Adrenal gland (tissue), 12 donors: Measurements from ENCODE around the gene ADAMTS20. TPM values are rescaled to one million over a fixed set of nuclear protein-coding genes. Genes with fewer than 3 reads are reported as not detected.

Experiments
- DNase-seq, 7 donors: peaks; one replicate each; pipeline ENCODE4 v3.0.0-alpha.2; 2019 to 2020
- H3K27ac ChIP-seq, 5 donors: fragments of 200-600 bp; sonication (generic) in 4 of 5; 1 replicate in 3 of 5; 2 replicates in 2 of 5; pipeline versions ENCODE4 v1.5.1 to v1.8.0; 2016 to 2020; ENCODE audit warnings: mild to moderate bottlenecking in 1 of 5
- H3K27me3 ChIP-seq: fragments of 200-600 bp; 2 replicates; pipeline ENCODE4 v1.8.0; 2021
- H3K36me3 ChIP-seq, 2 donors: fragments of 200-600 bp; replicated peaks in 1 of 2; 1 replicate in 1 of 2; 2 replicates in 1 of 2; pipeline versions ENCODE4 v1.5.1 to v1.8.0; 2018 to 2022
- H3K4me1 ChIP-seq, 2 donors: fragments of 200-600 bp; replicated peaks in 1 of 2; 1 replicate in 1 of 2; 2 replicates in 1 of 2; pipeline versions ENCODE4 v1.5.1 to v1.8.0; 2018 to 2021
- H3K4me3 ChIP-seq, 4 donors: fragments of 200-600 bp; sonication (generic) in 3 of 4; one replicate each; pipeline ENCODE4 v1.5.1; 2016 to 2018
- H3K9me3 ChIP-seq, 3 donors: fragments of 200-600 bp; sonication (generic) in 1 of 3; replicated peaks in 1 of 3; 1 replicate in 2 of 3; 2 replicates in 1 of 3; pipeline versions ENCODE4 v1.5.1 to v1.8.0; 2016 to 2021
- CTCF ChIP-seq, 6 experiments: fragments of 450-650 bp in 4 of 6; fragments of 200-600 bp in 2 of 6; sonication (generic) in 1 of 6; IDR thresholded peaks; 1 replicate in 5 of 6; 2 replicates in 1 of 6; pipeline versions ENCODE4 v1.5.1 to v1.8.0; 2016 to 2021; ENCODE audit warnings: antibody characterized with exemption in 6 of 6, mild to moderate bottlenecking in 2 of 6, moderate library complexity in 1 of 6
- POLR2A ChIP-seq, 2 donors: fragments of 450-650 bp; IDR thresholded peaks; one replicate each; pipeline ENCODE4 v1.6.1; 2017; ENCODE audit warnings: antibody characterized with exemption in 2 of 2, mild to moderate bottlenecking in 2 of 2, moderate library complexity in 1 of 2
- WGBS, 4 donors: extraction: QIAGEN DNeasy Blood & Tissue Kit in 2 of 4; methylation state at CpG; one replicate each; pipeline versions ENCODE4 v1.1.5 to v1.1.7; 2013 to 2017; 5-methylcytosine and 5-hydroxymethylcytosine counted together
- intact Hi-C, 2 donors: fragments of 100-400 bp; cut with DNase I; formaldehyde crosslinking; loops; one replicate each; pipeline versions ENCODE4 v1.14.1 to v1.15.0; 2022 to 2023
- polyA plus RNA-seq, 3 donors: library from polyadenylated mRNA; stranded (reverse); fragments of 200-250 nt in 2 of 3; fragments of 350-450 nt in 1 of 3; fragmentation: Illumina TruSeq in 1 of 3; extraction: RNeasy Lipid Tissue Mini Kit (QIAGEN cat#74804) in 1 of 3; gene quantifications; one replicate each; pipeline ENCODE4 v1.2.3, GENCODE V29; 2013 to 2014
- total RNA-seq, 9 donors: library from RNA; depleted of rRNA in 4 of 9; stranded (reverse); fragments of >200 nt in 4 of 9; fragments of 120-200 nt in 1 of 9; fragmentation: NEBNext Ultra II Directional in 1 of 9; extraction: Animal tissue kit (Norgen Biotek cat#: 25700) in 1 of 9; gene quantifications; one replicate each; pipeline versions ENCODE4 v1.1.0 to v1.2.4, GENCODE V29; 2013 to 2023
- donor health status: healthy with polysubstance abuse.
- donor health status: Bipolar disorder and iron deficiency.
- donor health status: DM: yes; HTN: yes; CAD: no.
- donor health status: DM: no; HTN: no; CAD: no.
- donor health status: DM: no; HTN: no; CAD: no.
- donor health status: DM: yes; HTN: yes; CAD: no.

ADAMTS20 gene
- total and polyA plus RNA-seq, 12 donors: 0.04 to 0.43 (median 0.28) TPM; not detected in 9

GRCh38 chr12:43590307-43590706, 38.3 kb upstream of the ADAMTS20 start:
- no peaks in the 10 kb centered on the region for H3K27me3 ChIP-seq
- H3K4me1 ChIP-seq: no peaks in the 10 kb centered on the region
- H3K9me3 ChIP-seq: no peaks in the 10 kb centered on the region
- TF ChIP-seq POLR2A (IDR thresholded peaks at IDR 0.05) (no peak), CTCF (IDR thresholded peaks at IDR 0.05) (no peak)
- no peak for DNase-seq
- intact Hi-C loops: no loop called here
- H3K27ac ChIP-seq: no peak overlapping the region
- WGBS, 4 donors: 38 to 55% (median 46%) methylated on average over 1 of the region's 1 CpG
- H3K4me3 ChIP-seq: no peak overlapping the region
- no peaks in the 10 kb centered on the region for H3K36me3 ChIP-seq

GRCh38 chr12:43586646-43587245, 34.7 kb upstream of the ADAMTS20 start:
- 78 to 85% (median 80%) methylated on average over 7 of the region's 7 CpGs for WGBS, 4 donors
- TF ChIP-seq POLR2A (IDR thresholded peaks at IDR 0.05) (no peak), CTCF (IDR thresholded peaks at IDR 0.05) (no peak)
- DNase-seq: no peak
- Histone ChIP-seq H3K9me3 (no peaks in the 10 kb centered on the region), H3K36me3 (no peaks in the 10 kb centered on the region), H3K4me1 (no peaks in the 10 kb centered on the region), H3K27ac (no peak overlapping the region), H3K4me3 (no peak overlapping the region), H3K27me3 (no peaks in the 10 kb centered on the region)
- intact Hi-C loops: no loop called here

- Histone ChIP-seq H3K27me3 (no peaks in the 10 kb centered on the region), H3K4me3 (no peak overlapping the region), H3K36me3 (no peaks in the 10 kb centered on the region), H3K27ac (no peak overlapping the region), H3K9me3 (no peaks in the 10 kb centered on the region), H3K4me1 (no peaks in the 10 kb centered on the region)
- 48 to 56% (median 53%) methylated on average over 2 of the region's 2 CpGs for WGBS, 4 donors
- no peak for DNase-seq
- TF ChIP-seq POLR2A (IDR thresholded peaks at IDR 0.05) (no peak), CTCF (IDR thresholded peaks at IDR 0.05) (no peak)
- intact Hi-C loops: no loop called here
Observed at GRCh38 chr12:43585676-43586075, 33.7 kb upstream of the ADAMTS20 start.

GRCh38 chr12:43580601-43581000, 28.6 kb upstream of the ADAMTS20 start:
- intact Hi-C loops: no loop called here
- no peaks in the 10 kb centered on the region for H3K36me3 ChIP-seq
- 72 to 81% (median 80%) methylated on average over 5 of the region's 5 CpGs for WGBS, 4 donors
- no peak overlapping the region for H3K4me3 ChIP-seq
- H3K27me3 ChIP-seq: no peaks in the 10 kb centered on the region
- H3K4me1 ChIP-seq: no peaks in the 10 kb centered on the region
- no peak for DNase-seq
- no peaks in the 10 kb centered on the region for H3K9me3 ChIP-seq
- TF ChIP-seq CTCF (IDR thresholded peaks at IDR 0.05) (no peak), POLR2A (IDR thresholded peaks at IDR 0.05) (no peak)
- no peak overlapping the region for H3K27ac ChIP-seq
